Measurements from ENCODE around the gene NANS. TPM values are rescaled to one million over a fixed set of nuclear protein-coding genes. Genes with fewer than 3 reads are reported as not detected.
"Not testable (repeated sequence)": the region's sequence is repeated elsewhere in the genome, so short reads cannot be mapped to it uniquely, and the experiment has no call there.

The NANS gene
- total RNA-seq, 1 experiment from 2014 or later = 48.9 TPM

GRCh38 chr9:98121058-98121457 lies 64.5 kb downstream of the NANS start:
- H3K4me1 ChIP-seq (ENCODE audit: control insufficient read depth in 1 of 2, insufficient read depth in 2 of 2, low read length in 2 of 2) = peaks cover 8 to 33% of the 10 kb centered on the region in 2 experiments; a peak in 3 of 4 replicates
- ChIA-PET POLR2A (no interaction called here), CTCF (interaction anchor here (1.4 kb wide), 1 partner anchor 142 kb away, joined by 3 read pairs; no protein-coding TSS in a partner anchor), RAD21 (ENCODE audit: low non-redundant PET in 1 of 2, low total read pairs in 2 of 2, uncharacterized antibody in 2 of 2, unreplicated experiment in 2 of 2) (no interaction called here)
- no peaks in the 10 kb centered on the region for H3K36me3 ChIP-seq (ENCODE audit: control insufficient read depth in 1 of 2, insufficient read depth in 2 of 2, low read length in 2 of 2)
- H3K4me3 ChIP-seq (replicated peaks in 1 of 2; ENCODE audit: low read depth in 1 of 2, low read length in 2 of 2) = no peak overlapping the region
- intact Hi-C loops (cut with micrococcal nuclease) = no loop called here
- H3K4me2 ChIP-seq (ENCODE audit: low read length) = no peak overlapping the region
- H3K27me3 ChIP-seq (ENCODE audit: insufficient read depth, low read length) = no peaks in the 10 kb centered on the region
- no peaks in the 10 kb centered on the region for H3K79me2 ChIP-seq (ENCODE audit: insufficient read depth, low read length)
- no peaks in the 10 kb centered on the region for H3K9me3 ChIP-seq (ENCODE audit: control insufficient read depth in 1 of 2, insufficient read depth in 1 of 2, low read depth in 1 of 2, low read length in 2 of 2)
- no peak for DNase-seq (ENCODE audit: low read depth, low spot score)
- H2AFZ ChIP-seq (ENCODE audit: low read depth, low read length, poor library complexity, severe bottlenecking) = no peak overlapping the region
- no peak for ATAC-seq
- BruUV-seq (replicated peaks) = no TSS peak
- H3K9me2 ChIP-seq (ENCODE audit: insufficient read depth) = no peaks in the 10 kb centered on the region
- H4K20me1 ChIP-seq (ENCODE audit: insufficient read depth) = no peaks in the 10 kb centered on the region
- TF ChIP-seq ZNF274 (IDR thresholded peaks at IDR 0.05; ENCODE audit: low read depth, low read length) (no peak), FOSL1 (IDR thresholded peaks at IDR 0.05; ENCODE audit: low read depth) (no peak), RAD21 (IDR thresholded peaks at IDR 0.05; ENCODE audit: low read depth) (no peak), ELF1 (IDR thresholded peaks at IDR 0.05; ENCODE audit: borderline replicate concordance, low read depth) (no peak), ZBTB33 (IDR thresholded peaks at IDR 0.05; ENCODE audit: extremely low read depth, insufficient replicate concordance, low read length) (no peak), CTCF (IDR thresholded peaks at IDR 0.05 in 2 of 3, conservative IDR thresholded peaks at IDR 0.05 in 1 of 3; ENCODE audit: borderline replicate concordance in 1 of 3, insufficient read depth in 1 of 3, low read depth in 2 of 3, low read length in 2 of 3) (no peak), CEBPB (IDR thresholded peaks at IDR 0.05; ENCODE audit: low read depth) (no peak), ZFX (IDR thresholded peaks at IDR 0.05) (no peak), CBX3 (IDR thresholded peaks at IDR 0.05; ENCODE audit: low read depth) (no peak), EGR1 (IDR thresholded peaks at IDR 0.05; ENCODE audit: low read depth) (no peak), EZH2 (IDR thresholded peaks at IDR 0.05) (no peak), TCF7L2 (IDR thresholded peaks at IDR 0.05; ENCODE audit: borderline replicate concordance, extremely low read depth, insufficient read depth, insufficient read length) (no peak)
- no peak overlapping the region for H3K27ac ChIP-seq (ENCODE audit: low read depth, low read length)
- no peak overlapping the region for H3K9ac ChIP-seq (ENCODE audit: low read length)

GRCh38 chr9:98124091-98124490 lies 67.6 kb downstream of the NANS start:
- H3K79me2 ChIP-seq (ENCODE audit: insufficient read depth, low read length); BruUV-seq (replicated peaks); POLR2A ChIA-PET; DNase-seq (ENCODE audit: low read depth, low spot score); RAD21 ChIA-PET (ENCODE audit: low non-redundant PET in 1 of 2, low total read pairs in 2 of 2, uncharacterized antibody in 2 of 2, unreplicated experiment in 2 of 2); ATAC-seq; H3K27me3 ChIP-seq (ENCODE audit: insufficient read depth, low read length); H3K9me2 ChIP-seq (ENCODE audit: insufficient read depth); H3K4me2 ChIP-seq (ENCODE audit: low read length); H4K20me1 ChIP-seq (ENCODE audit: insufficient read depth); intact Hi-C loops (cut with micrococcal nuclease); H3K9me3 ChIP-seq (ENCODE audit: control insufficient read depth in 1 of 2, insufficient read depth in 1 of 2, low read depth in 1 of 2, low read length in 2 of 2); H3K4me3 ChIP-seq (replicated peaks in 1 of 2; ENCODE audit: low read depth in 1 of 2, low read length in 2 of 2); H2AFZ ChIP-seq (ENCODE audit: low read depth, low read length, poor library complexity, severe bottlenecking); H3K36me3 ChIP-seq (ENCODE audit: control insufficient read depth in 1 of 2, insufficient read depth in 2 of 2, low read length in 2 of 2); H3K9ac ChIP-seq (ENCODE audit: low read length); H3K27ac ChIP-seq (ENCODE audit: low read depth, low read length); CTCF ChIA-PET: not testable (repeated sequence)
- H3K4me1 ChIP-seq (ENCODE audit: control insufficient read depth in 1 of 2, insufficient read depth in 2 of 2, low read length in 2 of 2) = peaks cover 0 to 17% of the 10 kb centered on the region in 2 experiments; a peak in 2 of 4 replicates

Data from HCT116 (cell line).